ENCODE data around the gene DROSHA. TPM values are rescaled to one million over a fixed set of nuclear protein-coding genes. Genes with fewer than 3 reads are reported as not detected.
A peak's percentile ranks its signal among the peaks of the same experiment; 100 is the strongest.

DROSHA gene
- total and polyA plus RNA-seq, 4 experiments from 2014 or later = 8.8 to 92.6 (median 50.7) TPM

DNA sequence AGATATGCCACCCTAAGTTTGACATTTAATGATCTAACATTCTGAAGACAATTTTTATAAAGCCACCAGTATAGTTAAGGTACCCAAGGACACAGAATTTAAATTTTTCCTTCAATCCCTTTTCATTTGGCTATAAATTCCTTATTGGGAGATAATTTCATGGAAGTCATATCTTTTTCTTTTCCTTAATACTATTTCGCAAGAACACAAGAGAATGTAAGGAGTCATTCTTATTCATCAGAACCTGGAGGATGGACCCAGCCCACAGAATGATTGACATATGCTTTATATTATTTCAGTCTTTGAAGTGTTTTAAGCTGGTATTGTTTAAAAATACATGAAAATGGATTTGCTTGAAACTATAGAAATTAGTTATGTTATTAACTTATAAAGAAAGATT is 79.6 kb downstream of the DROSHA start:
- ChIA-PET POLR2A (ENCODE audit: partially characterized antibody) (no interaction called here), CTCF (ENCODE audit: partially characterized antibody) (no interaction called here)
- intact Hi-C loops (cut with micrococcal nuclease) = no loop called here
- Mint-ChIP-seq H3K27me3 (no peaks in the 10 kb centered on the region), H3K4me1 (peaks cover 0 to 4% (median 1%) of the 10 kb centered on the region in 4 donors), H3K4me3 (peak overlapping the region in 1 of 8 donors; percentile 9), H3K27ac (peak overlapping the region in 1 of 7 donors; percentile 7), H3K36me3 (peaks cover 76 to 84% of the 10 kb centered on the region in 2 donors), H3K9me3 (peaks cover 0 to 23% (median 16%) of the 10 kb centered on the region in 8 donors)
- no peak for DNase-seq
- Histone ChIP-seq H3K9me3 (ENCODE audit: control insufficient read depth in 1 of 2, low read length in 2 of 2) (no peaks in the 10 kb centered on the region), H3K4me3 (ENCODE audit: low read length in 2 of 2) (no peak overlapping the region), H3K27ac (ENCODE audit: low read depth, low read length) (no peak overlapping the region), H3K4me1 (ENCODE audit: insufficient read depth, low read length) (no peaks in the 10 kb centered on the region), H3K36me3 (ENCODE audit: insufficient read depth, low read length) (peaks cover 26% of the 10 kb centered on the region), H3K27me3 (ENCODE audit: insufficient read depth, low read length) (no peaks in the 10 kb centered on the region)

DNA sequence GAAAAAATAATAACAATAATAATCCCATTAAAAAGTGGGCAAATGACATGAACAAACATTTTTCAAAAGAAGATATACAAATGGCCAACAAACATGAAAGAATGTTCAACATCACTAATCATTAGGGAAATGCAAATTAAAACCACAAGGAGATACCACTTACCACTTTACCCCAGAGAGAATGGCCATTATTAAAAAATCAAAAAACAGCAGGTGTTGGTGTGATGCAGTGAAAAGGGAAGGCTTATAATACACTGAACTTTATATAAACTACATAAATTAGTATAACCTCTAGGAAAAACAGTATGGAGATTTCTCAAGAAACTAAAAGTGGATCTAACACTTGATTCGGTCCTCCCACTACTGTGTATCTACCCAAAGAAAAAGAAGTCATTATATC is 81.9 kb downstream of the DROSHA start:
- peak overlapping the region in 1 of 8 donors; percentile 15 for H3K4me3 Mint-ChIP-seq
- CTCF ChIA-PET (ENCODE audit: partially characterized antibody) = no interaction called here
- H3K27ac Mint-ChIP-seq = peak overlapping the region in 2 of 7 donors; percentile 4 to 17
- Histone ChIP-seq H3K4me3 (ENCODE audit: low read length in 2 of 2) (no peak overlapping the region), H3K27ac (ENCODE audit: low read depth, low read length) (no peak overlapping the region), H3K36me3 (ENCODE audit: insufficient read depth, low read length) (peaks cover 23% of the 10 kb centered on the region), H3K4me1 (ENCODE audit: insufficient read depth, low read length) (no peaks in the 10 kb centered on the region), H3K9me3 (ENCODE audit: control insufficient read depth in 1 of 2, low read length in 2 of 2) (no peaks in the 10 kb centered on the region), H3K27me3 (ENCODE audit: insufficient read depth, low read length) (no peaks in the 10 kb centered on the region)
- H3K27me3 Mint-ChIP-seq = no peaks in the 10 kb centered on the region
- H3K36me3 Mint-ChIP-seq = peaks cover 76 to 83% of the 10 kb centered on the region in 2 donors
- H3K4me1 Mint-ChIP-seq = peaks cover 0 to 8% (median 3%) of the 10 kb centered on the region in 4 donors
- POLR2A ChIA-PET (ENCODE audit: partially characterized antibody) = no interaction called here
- H3K9me3 Mint-ChIP-seq = peaks cover 0 to 5% (median 1%) of the 10 kb centered on the region in 8 donors
- intact Hi-C loops (cut with micrococcal nuclease) = no loop called here
- no peak for DNase-seq

DNA sequence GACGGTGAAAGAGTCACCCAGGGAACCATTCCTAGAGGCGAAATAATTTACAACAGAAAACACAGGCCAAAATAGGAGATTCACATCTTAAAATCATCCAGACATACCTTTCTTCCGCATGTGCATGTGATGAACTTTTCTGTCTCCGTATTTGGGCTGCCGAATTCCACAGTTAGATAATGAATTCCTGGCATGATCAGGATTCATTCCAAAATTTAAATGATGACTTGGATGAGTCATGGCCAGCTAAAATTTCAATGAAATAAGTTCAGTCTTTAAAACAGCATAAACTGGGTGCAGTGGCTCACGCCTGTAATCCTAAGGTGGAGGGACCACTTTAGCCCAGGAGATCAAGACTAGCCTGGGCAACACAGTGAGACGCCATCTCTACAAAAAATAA is 82.7 kb downstream of the DROSHA start:
- Mint-ChIP-seq H3K27me3 (no peaks in the 10 kb centered on the region), H3K4me3 (no peak overlapping the region), H3K9me3 (peaks cover 0 to 3% (median 0%) of the 10 kb centered on the region in 8 donors), H3K36me3 (peaks cover 81 to 86% of the 10 kb centered on the region in 2 donors), H3K4me1 (peaks cover 0 to 10% (median 2%) of the 10 kb centered on the region in 4 donors), H3K27ac (no peak overlapping the region)
- ChIA-PET CTCF (ENCODE audit: partially characterized antibody) (no interaction called here), POLR2A (ENCODE audit: partially characterized antibody) (no interaction called here)
- Histone ChIP-seq H3K36me3 (ENCODE audit: insufficient read depth, low read length) (peaks cover 23% of the 10 kb centered on the region), H3K27me3 (ENCODE audit: insufficient read depth, low read length) (no peaks in the 10 kb centered on the region), H3K9me3 (ENCODE audit: control insufficient read depth in 1 of 2, low read length in 2 of 2) (no peaks in the 10 kb centered on the region), H3K27ac (ENCODE audit: low read depth, low read length) (no peak overlapping the region), H3K4me1 (ENCODE audit: insufficient read depth, low read length) (no peaks in the 10 kb centered on the region), H3K4me3 (ENCODE audit: low read length in 2 of 2) (no peak overlapping the region)
- no peak for DNase-seq
- intact Hi-C loops (cut with micrococcal nuclease) = no loop called here

DNA sequence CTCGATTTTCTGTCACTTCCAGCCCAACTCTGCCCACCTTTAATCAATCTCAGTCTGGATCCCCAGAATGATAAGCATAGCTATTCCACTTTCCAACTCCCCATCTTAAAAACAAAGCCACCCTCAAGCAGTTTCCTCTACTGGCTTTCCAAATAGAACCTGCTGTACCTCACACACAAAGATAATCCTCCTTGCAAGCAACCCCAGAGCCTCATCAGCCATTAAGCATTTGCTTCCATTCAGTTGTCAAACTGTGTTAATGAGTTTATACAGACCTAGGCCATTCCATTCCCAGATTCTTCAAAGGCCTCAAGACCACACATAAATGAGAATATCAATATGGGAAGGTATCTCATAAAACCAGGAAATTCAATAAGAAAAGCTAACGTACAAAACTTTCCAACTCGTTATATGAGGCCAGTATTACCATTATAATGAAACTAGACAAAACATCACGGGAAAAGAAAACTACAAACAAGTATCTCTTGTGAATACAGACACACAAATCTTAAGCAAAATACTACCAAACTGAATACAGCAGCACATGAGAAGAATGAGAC is 86.8 kb downstream of the DROSHA start:
- ChIA-PET CTCF (ENCODE audit: partially characterized antibody) (no interaction called here), POLR2A (ENCODE audit: partially characterized antibody) (no interaction called here)
- Histone ChIP-seq H3K4me3 (ENCODE audit: low read length in 2 of 2) (no peak overlapping the region), H3K9me3 (ENCODE audit: control insufficient read depth in 1 of 2, low read length in 2 of 2) (no peaks in the 10 kb centered on the region), H3K4me1 (ENCODE audit: insufficient read depth, low read length) (no peaks in the 10 kb centered on the region), H3K27ac (ENCODE audit: low read depth, low read length) (no peak overlapping the region), H3K36me3 (ENCODE audit: insufficient read depth, low read length) (peaks cover 20% of the 10 kb centered on the region), H3K27me3 (ENCODE audit: insufficient read depth, low read length) (no peaks in the 10 kb centered on the region)
- Mint-ChIP-seq H3K27ac (no peak overlapping the region), H3K4me3 (no peak overlapping the region), H3K36me3 (peaks cover 70 to 78% of the 10 kb centered on the region in 2 donors), H3K4me1 (peaks cover 0 to 10% (median 0%) of the 10 kb centered on the region in 4 donors), H3K27me3 (no peaks in the 10 kb centered on the region), H3K9me3 (no peaks in the 10 kb centered on the region)
- intact Hi-C loops (cut with micrococcal nuclease) = no loop called here
- no peak for DNase-seq

DNA sequence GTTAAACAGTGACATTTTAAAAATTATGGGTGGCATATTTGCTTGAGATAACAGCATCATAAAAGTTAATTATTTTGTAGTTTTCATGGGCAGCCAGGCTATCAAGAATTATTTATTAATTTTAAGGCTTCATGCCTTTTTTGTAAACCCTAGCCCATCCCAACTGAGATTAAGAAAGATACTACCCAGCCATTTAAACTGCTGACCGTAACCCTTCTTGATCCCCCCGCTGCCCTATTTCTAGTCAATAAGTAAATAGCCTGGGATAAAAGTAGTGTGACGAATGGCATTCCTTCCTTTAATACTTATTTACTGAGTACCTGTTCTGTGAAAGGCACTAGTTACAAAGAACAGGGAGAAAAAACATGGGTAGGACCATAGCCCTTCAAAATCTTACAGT is 88.3 kb downstream of the DROSHA start:
- no peaks in the 10 kb centered on the region for H3K4me1 ChIP-seq (ENCODE audit: insufficient read depth, low read length)
- no peaks in the 10 kb centered on the region for H3K9me3 Mint-ChIP-seq
- no peak for DNase-seq
- peaks cover 0 to 11% (median 0%) of the 10 kb centered on the region in 4 donors for H3K4me1 Mint-ChIP-seq
- peaks cover 10% of the 10 kb centered on the region for H3K36me3 ChIP-seq (ENCODE audit: insufficient read depth, low read length)
- no peak overlapping the region for H3K4me3 Mint-ChIP-seq
- no peak overlapping the region for H3K27ac Mint-ChIP-seq
- CTCF ChIA-PET (ENCODE audit: partially characterized antibody) = no interaction called here
- no peaks in the 10 kb centered on the region for H3K27me3 ChIP-seq (ENCODE audit: insufficient read depth, low read length)
- intact Hi-C loops (cut with micrococcal nuclease) = no loop called here
- no peak overlapping the region for H3K27ac ChIP-seq (ENCODE audit: low read depth, low read length)
- no peaks in the 10 kb centered on the region for H3K27me3 Mint-ChIP-seq
- peaks cover 63 to 66% of the 10 kb centered on the region in 2 donors for H3K36me3 Mint-ChIP-seq
- POLR2A ChIA-PET (ENCODE audit: partially characterized antibody) = no interaction called here
- H3K9me3 ChIP-seq (ENCODE audit: control insufficient read depth in 1 of 2, low read length in 2 of 2) = no peaks in the 10 kb centered on the region
- H3K4me3 ChIP-seq (ENCODE audit: low read length in 2 of 2) = no peak overlapping the region

DNA sequence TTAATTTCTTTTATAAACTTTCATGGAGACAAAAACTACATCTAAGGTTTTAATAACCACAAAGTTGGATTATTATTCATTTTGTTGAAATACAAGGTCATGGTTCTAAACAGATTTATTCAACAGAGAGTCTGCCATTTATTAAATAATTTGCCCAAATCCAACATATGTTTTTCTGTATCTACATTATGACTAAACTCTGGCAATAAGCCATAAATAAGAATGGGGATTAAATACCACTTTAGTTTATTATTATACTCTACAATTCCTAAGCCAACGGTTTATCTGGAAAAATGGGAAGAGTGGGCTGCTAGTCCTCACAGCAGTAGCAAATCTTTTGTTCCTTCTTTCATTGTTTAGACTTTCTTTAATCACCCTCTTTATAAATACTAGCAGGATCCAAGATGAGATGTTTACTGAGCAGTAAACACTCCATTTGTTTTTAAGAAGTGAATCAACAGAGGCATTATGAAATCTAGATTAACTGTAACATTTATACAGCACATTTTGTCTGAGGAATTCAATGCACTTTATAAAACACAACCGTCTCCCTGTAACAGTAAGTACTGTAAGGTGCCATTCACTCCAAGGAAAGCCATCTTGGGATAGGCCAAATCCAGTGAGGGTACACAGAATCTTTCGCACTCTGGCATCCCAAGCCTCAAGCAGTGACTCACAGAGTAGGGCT is 89.7 kb downstream of the DROSHA start:
- no peak overlapping the region for H3K4me3 ChIP-seq (ENCODE audit: low read length in 2 of 2)
- DNase-seq = no peak
- CTCF ChIA-PET (ENCODE audit: partially characterized antibody) = no interaction called here
- H3K27me3 ChIP-seq (ENCODE audit: insufficient read depth, low read length) = no peaks in the 10 kb centered on the region
- no peak overlapping the region for H3K27ac ChIP-seq (ENCODE audit: low read depth, low read length)
- POLR2A ChIA-PET (ENCODE audit: partially characterized antibody) = no interaction called here
- Mint-ChIP-seq H3K27ac (no peak overlapping the region), H3K4me1 (peaks cover 0 to 11% (median 0%) of the 10 kb centered on the region in 4 donors), H3K36me3 (peaks cover 64% of the 10 kb centered on the region in 2 donors), H3K4me3 (no peak overlapping the region), H3K9me3 (no peaks in the 10 kb centered on the region), H3K27me3 (no peaks in the 10 kb centered on the region)
- no peaks in the 10 kb centered on the region for H3K4me1 ChIP-seq (ENCODE audit: insufficient read depth, low read length)
- H3K36me3 ChIP-seq (ENCODE audit: insufficient read depth, low read length) = no peaks in the 10 kb centered on the region
- no peaks in the 10 kb centered on the region for H3K9me3 ChIP-seq (ENCODE audit: control insufficient read depth in 1 of 2, low read length in 2 of 2)
- intact Hi-C loops (cut with micrococcal nuclease) = no loop called here

DNA sequence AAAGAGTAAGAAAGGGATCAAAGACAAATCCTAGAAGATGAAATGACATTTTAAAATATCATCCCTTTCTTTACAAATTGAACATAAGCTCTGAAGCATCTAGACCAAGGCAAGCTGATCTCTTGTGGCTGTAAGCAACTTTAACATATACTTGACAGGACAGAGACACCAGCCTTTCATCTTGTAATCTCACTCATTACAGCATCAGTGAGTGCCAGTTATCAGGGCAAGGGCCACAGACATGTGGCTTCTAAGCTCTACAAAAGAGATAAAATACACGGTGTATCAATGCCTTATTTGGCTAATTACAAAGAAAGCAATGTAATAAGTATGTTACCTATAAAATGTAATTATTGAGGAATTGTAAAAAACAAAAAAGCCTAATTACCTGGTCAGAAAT is 95.0 kb downstream of the DROSHA start:
- Mint-ChIP-seq H3K27me3 (no peaks in the 10 kb centered on the region), H3K9me3 (no peaks in the 10 kb centered on the region), H3K4me3 (no peak overlapping the region), H3K27ac (peak overlapping the region in 1 of 7 donors; percentile 52), H3K4me1 (peaks cover 0 to 4% (median 0%) of the 10 kb centered on the region in 4 donors), H3K36me3 (peaks cover 54 to 63% of the 10 kb centered on the region in 2 donors)
- H3K27me3 ChIP-seq (ENCODE audit: insufficient read depth, low read length) = no peaks in the 10 kb centered on the region
- POLR2A ChIA-PET (ENCODE audit: partially characterized antibody) = no interaction called here
- CTCF ChIA-PET (ENCODE audit: partially characterized antibody) = no interaction called here
- DNase-seq = no peak
- H3K4me1 ChIP-seq (ENCODE audit: insufficient read depth, low read length) = no peaks in the 10 kb centered on the region
- H3K9me3 ChIP-seq (ENCODE audit: control insufficient read depth in 1 of 2, low read length in 2 of 2) = no peaks in the 10 kb centered on the region
- H3K27ac ChIP-seq (ENCODE audit: low read depth, low read length) = no peak overlapping the region
- intact Hi-C loops (cut with micrococcal nuclease) = no loop called here
- peaks cover 9% of the 10 kb centered on the region for H3K36me3 ChIP-seq (ENCODE audit: insufficient read depth, low read length)
- H3K4me3 ChIP-seq (ENCODE audit: low read length in 2 of 2) = no peak overlapping the region
